Activated naive CD4-positive, alpha-beta T cell treated with anti-CD3 and anti-CD28 coated beads for 36 hours (primary cell): ENCODE results near the gene CLGN. TPM values are rescaled to one million over a fixed set of nuclear protein-coding genes. Genes with fewer than 3 reads are reported as not detected.

Source experiments
- CTCF ChIA-PET: fragments of 350-600 bp; sonication (Branson Sonifier 250); formaldehyde crosslinking; loops from one replicate; lab custom pipeline; 2021; ENCODE audit warnings: antibody characterized with exemption; lab: Charles Lee
- DNase-seq: peaks from one replicate; pipeline ENCODE4 v3.0.0-alpha.2; 2020
- H3K27ac Mint-ChIP-seq: one replicate; pipeline ENCODE4 v1.8.0; 2021; ENCODE audit warnings: mild to moderate bottlenecking, mixed read lengths
- H3K27me3 Mint-ChIP-seq: one replicate; pipeline ENCODE4 v1.8.0; 2021; ENCODE audit warnings: low read depth, mixed read lengths
- H3K36me3 Mint-ChIP-seq: one replicate; pipeline ENCODE4 v1.8.0; 2021; ENCODE audit warnings: low read depth, mixed read lengths
- H3K4me1 Mint-ChIP-seq: one replicate; pipeline ENCODE4 v1.8.0; 2021; ENCODE audit warnings: low read depth, mixed read lengths
- H3K4me3 Mint-ChIP-seq: one replicate; pipeline ENCODE4 v1.8.0; 2021; ENCODE audit warnings: mild to moderate bottlenecking, moderate library complexity, mixed read lengths
- H3K9me3 Mint-ChIP-seq: one replicate; pipeline ENCODE4 v1.8.0; 2021; ENCODE audit warnings: mixed read lengths
- intact Hi-C: fragments of 100-400 bp; cut with micrococcal nuclease; formaldehyde crosslinking; loops from one replicate; pipeline ENCODE4 v1.15.1; 2023
- total RNA-seq, 2 experiments: library from RNA; stranded (reverse); gene quantifications; one replicate each; pipeline ENCODE4 v1.2.3, GENCODE V29; 2021

The CLGN gene
- total RNA-seq, 2 experiments from 2014 or later: 0.10 TPM; not detected in 1

- CTCF ChIA-PET: interaction anchor here (0.7 to 1.5 kb wide), 2 partner anchors 19 to 23 kb away, joined by 3 to 5 read pairs; no protein-coding TSS in a partner anchor
- intact Hi-C loops: no loop called here
- H3K27ac Mint-ChIP-seq: no peak overlapping the region
These were observed 73.7 kb downstream of the CLGN start for GRCh38 chr4:140353786-140354185.

DNA sequence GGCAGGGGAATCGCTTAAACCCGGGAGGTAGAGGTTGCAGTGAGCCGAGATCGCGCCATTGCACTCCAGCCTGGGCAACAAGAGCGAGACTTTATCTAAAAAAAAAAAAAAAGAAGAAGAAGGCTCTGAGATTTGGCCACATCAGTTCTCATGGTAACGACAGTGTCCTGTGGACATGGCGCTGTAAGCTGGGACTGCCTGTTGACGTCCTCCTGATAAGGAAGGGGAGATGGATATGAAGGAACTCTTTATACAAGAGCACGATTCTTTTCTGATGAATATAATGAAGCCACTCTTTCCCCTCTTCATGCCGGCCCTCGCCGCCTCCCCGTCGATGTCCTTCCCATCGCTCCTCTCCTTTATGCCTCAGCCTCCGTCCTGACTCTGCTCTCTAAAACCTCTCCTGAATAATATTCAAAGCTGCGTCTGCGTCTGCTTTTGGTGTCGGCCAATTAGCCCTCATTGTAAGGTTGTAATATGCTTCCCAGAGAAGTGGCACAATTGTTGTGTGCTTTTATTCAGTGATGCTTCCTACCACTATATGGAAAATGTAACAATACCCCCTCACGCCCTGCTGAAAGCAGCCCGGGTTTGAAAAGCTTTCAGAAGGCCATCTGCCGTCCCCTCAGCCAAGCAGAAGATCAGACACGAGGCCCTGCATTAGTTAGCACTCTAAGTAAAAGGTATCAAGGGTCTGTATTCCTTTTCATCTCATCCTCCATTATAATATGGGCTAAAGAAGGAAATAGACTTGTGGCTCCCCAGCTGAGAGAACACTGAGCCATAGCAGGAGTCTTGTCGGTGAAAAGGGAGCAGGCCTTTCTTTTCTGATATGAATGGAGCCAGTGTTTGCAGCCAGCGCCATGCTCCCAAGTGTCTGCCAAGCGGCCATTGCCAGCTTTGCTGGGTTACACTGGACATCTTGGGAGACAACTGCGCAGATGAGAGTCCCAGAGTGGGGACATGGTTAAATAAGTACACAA, 76.1 kb downstream of the CLGN start:
- intact Hi-C loops: no loop called here
- Mint-ChIP-seq H3K4me3 (no peak overlapping the region), H3K4me1 (peaks cover 10% of the 10 kb centered on the region), H3K27me3 (no peaks in the 10 kb centered on the region), H3K9me3 (no peaks in the 10 kb centered on the region), H3K27ac (no peak overlapping the region), H3K36me3 (no peaks in the 10 kb centered on the region)
- CTCF ChIA-PET: interaction anchor here (1.0 to 1.8 kb wide), 2 partner anchors 8 to 12 kb away, joined by 3 to 11 read pairs; no protein-coding TSS in a partner anchor
- no peak for DNase-seq

More at GRCh38 chr4:140353786-140354185, 73.7 kb downstream of the CLGN start:
- H3K27me3 Mint-ChIP-seq: no peaks in the 10 kb centered on the region
- no peak for DNase-seq
- peaks cover 10% of the 10 kb centered on the region for H3K4me1 Mint-ChIP-seq
- H3K4me3 Mint-ChIP-seq: no peak overlapping the region
- no peaks in the 10 kb centered on the region for H3K36me3 Mint-ChIP-seq
- H3K9me3 Mint-ChIP-seq: no peaks in the 10 kb centered on the region

DNA sequence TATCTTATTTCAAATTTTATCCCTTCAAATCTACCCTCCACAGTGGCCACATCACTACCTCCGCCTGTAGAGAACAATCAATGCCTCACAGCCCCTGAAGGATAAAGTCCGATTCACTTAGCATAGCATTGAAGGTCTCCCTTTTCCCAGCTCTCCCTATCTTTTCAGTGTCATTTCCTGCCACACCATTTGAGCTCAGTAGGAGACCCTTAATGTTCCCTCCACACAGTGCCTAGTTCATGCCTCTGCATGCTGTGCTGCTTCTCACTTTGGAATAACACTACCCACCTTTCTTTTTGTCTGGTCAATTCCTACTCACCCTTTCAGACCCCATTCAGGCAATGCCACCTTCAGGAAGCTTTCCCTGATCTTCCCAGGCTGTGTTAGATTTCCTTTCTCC, 77.6 kb downstream of the CLGN start:
- no peak overlapping the region for H3K27ac Mint-ChIP-seq
- intact Hi-C loops: no loop called here

GRCh38 chr4:140346136-140346535, 81.3 kb downstream of the CLGN start:
- Mint-ChIP-seq H3K27me3 (peaks cover 12% of the 10 kb centered on the region), H3K9me3 (no peaks in the 10 kb centered on the region), H3K36me3 (no peaks in the 10 kb centered on the region), H3K27ac (no peak overlapping the region), H3K4me1 (peaks cover 4% of the 10 kb centered on the region), H3K4me3 (no peak overlapping the region)
- intact Hi-C loops: no loop called here
- no peak for DNase-seq
- CTCF ChIA-PET: interaction anchor here (1.1 kb wide), 1 partner anchor 14 kb away, joined by 6 read pairs; no protein-coding TSS in a partner anchor

More for the DNA sequence above, 77.6 kb downstream of the CLGN start:
- Mint-ChIP-seq H3K4me1 (peaks cover 10% of the 10 kb centered on the region), H3K4me3 (no peak overlapping the region), H3K9me3 (no peaks in the 10 kb centered on the region), H3K36me3 (no peaks in the 10 kb centered on the region), H3K27me3 (no peaks in the 10 kb centered on the region)
- CTCF ChIA-PET: interaction anchor here (0.7 to 1.7 kb wide), 4 partner anchors 8 to 612 kb away, joined by 3 to 4 read pairs (median 4); no protein-coding TSS in a partner anchor
- no peak for DNase-seq

DNA sequence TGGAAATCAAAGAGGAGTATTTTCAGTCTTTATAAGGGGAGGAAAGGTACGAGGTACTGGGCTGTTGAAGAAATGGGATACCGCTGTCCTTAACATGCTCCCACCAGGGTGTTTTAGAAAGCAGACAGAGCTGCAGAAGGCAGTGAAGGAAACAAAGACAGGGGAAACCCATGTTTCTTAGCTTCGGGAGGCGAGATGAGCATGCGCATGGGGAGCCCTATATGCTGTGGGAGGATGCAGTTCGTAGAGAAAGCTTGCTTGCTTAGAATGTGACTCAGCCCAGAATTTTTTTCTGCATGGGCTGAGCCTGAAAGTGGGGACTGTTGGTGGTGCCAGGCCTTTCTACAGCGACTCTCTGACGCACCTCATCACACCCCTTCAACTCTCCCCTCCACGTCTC, 82.8 kb downstream of the CLGN start:
- peaks cover 4% of the 10 kb centered on the region for H3K4me1 Mint-ChIP-seq
- peaks cover 13% of the 10 kb centered on the region for H3K27me3 Mint-ChIP-seq
- no peak for DNase-seq
- no peaks in the 10 kb centered on the region for H3K9me3 Mint-ChIP-seq
- CTCF ChIA-PET: no interaction called here
- intact Hi-C loops: no loop called here
- no peak overlapping the region for H3K4me3 Mint-ChIP-seq
- H3K27ac Mint-ChIP-seq: no peak overlapping the region
- H3K36me3 Mint-ChIP-seq: no peaks in the 10 kb centered on the region

DNA sequence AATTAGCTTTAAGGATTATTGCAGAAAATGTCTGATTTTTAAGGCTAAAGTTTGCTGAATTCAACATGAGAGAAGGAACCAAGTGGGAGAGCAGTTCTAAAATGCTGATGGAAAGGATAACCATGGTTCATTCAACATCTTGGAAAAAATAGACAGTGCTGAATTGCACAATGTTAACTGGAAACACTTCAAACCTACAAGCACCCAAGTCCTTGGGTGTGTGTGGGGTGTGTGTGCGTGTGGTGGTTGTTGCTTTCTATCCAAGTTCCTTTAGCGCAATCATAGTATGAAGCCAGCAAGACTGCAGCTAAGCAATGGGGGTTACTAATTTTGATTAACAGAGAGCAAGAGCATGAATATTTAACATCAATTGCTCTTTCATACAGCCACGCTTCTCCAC, 83.3 kb downstream of the CLGN start:
- no peak for DNase-seq
- H3K36me3 Mint-ChIP-seq: no peaks in the 10 kb centered on the region
- intact Hi-C loops: no loop called here
- H3K27me3 Mint-ChIP-seq: peaks cover 13% of the 10 kb centered on the region
- CTCF ChIA-PET: no interaction called here
- H3K4me1 Mint-ChIP-seq: peaks cover 4% of the 10 kb centered on the region
- no peaks in the 10 kb centered on the region for H3K9me3 Mint-ChIP-seq
- H3K27ac Mint-ChIP-seq: no peak overlapping the region
- no peak overlapping the region for H3K4me3 Mint-ChIP-seq

- peaks cover 16% of the 10 kb centered on the region for H3K27me3 Mint-ChIP-seq
- H3K4me3 Mint-ChIP-seq: no peak overlapping the region
- peaks cover 4% of the 10 kb centered on the region for H3K4me1 Mint-ChIP-seq
- H3K27ac Mint-ChIP-seq: no peak overlapping the region
- CTCF ChIA-PET: interaction anchor here (2.2 kb wide), 1 partner anchor 17 kb away, joined by 10 read pairs; no protein-coding TSS in a partner anchor
- intact Hi-C loops: no loop called here
- peaks cover 2% of the 10 kb centered on the region for H3K9me3 Mint-ChIP-seq
- DNase-seq: no peak
- no peaks in the 10 kb centered on the region for H3K36me3 Mint-ChIP-seq
These were observed 84.1 kb downstream of the CLGN start for GRCh38 chr4:140343303-140343702.

DNA sequence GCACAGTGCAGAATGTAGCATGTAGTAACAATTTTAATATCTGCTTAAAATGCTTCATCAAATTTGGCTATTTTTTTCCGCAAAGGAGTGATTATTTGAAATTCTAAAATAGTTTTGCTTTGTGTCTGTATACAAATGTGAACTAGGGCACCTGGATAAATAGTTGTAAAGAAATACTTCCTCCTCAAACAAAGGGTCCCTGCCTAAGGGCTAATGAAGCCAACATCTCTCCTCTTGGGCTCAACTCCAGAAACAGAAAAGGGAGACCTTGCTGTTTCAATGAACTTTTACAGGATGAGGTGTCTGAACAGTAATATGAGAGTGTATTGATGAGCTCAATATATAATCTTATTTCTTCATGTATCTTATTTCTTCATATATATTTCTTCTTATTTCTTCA, 84.8 kb downstream of the CLGN start:
- no peaks in the 10 kb centered on the region for H3K36me3 Mint-ChIP-seq
- no peak for DNase-seq
- H3K4me1 Mint-ChIP-seq: peaks cover 4% of the 10 kb centered on the region
- H3K27ac Mint-ChIP-seq: no peak overlapping the region
- CTCF ChIA-PET: interaction anchor here (1.5 to 2.2 kb wide), 2 partner anchors 12 to 17 kb away, joined by 4 to 10 read pairs; no protein-coding TSS in a partner anchor
- peaks cover 16% of the 10 kb centered on the region for H3K27me3 Mint-ChIP-seq
- H3K9me3 Mint-ChIP-seq: peaks cover 2% of the 10 kb centered on the region
- no peak overlapping the region for H3K4me3 Mint-ChIP-seq
- intact Hi-C loops: no loop called here

Other genes starting within 250 kb of the CLGN start
- 10 to 100 TPM; 44.7 to 49.4 TPM for gene SCOC, start 54.0 kb downstream of the CLGN start, total RNA-seq
- not detected for gene MGAT4D, start 70.6 kb upstream of the CLGN start, total RNA-seq
- gene ELMOD2, start 96.5 kb upstream of the CLGN start, total RNA-seq: 10 to 100 TPM; 14.4 to 14.8 TPM
- not detected for gene UCP1, start 141.3 kb upstream of the CLGN start, total RNA-seq